ENCODE results near the gene TEF.

GRCh38 chr22:41410311-41410751 lies 28.6 kb downstream of the TEF start:
- no peak for TF ChIP-seq CTCF (IDR thresholded peaks at IDR 0.05)
- no peak for TF ChIP-seq POLR2A (IDR thresholded peaks at IDR 0.05)

Measured in testis (tissue), 2 donors.